Astrocyte (in vitro differentiated cells and primary cell): ENCODE results near the gene ANAPC16. TPM values are rescaled to one million over a fixed set of nuclear protein-coding genes. Genes with fewer than 3 reads are reported as not detected.
"Not testable (repeated sequence)": the region's sequence is repeated elsewhere in the genome, so short reads cannot be mapped to it uniquely, and the experiment has no call there.

ENCODE experiments used
- DNase-seq: peaks from one replicate; pipeline ENCODE4 v3.0.0-alpha.2; 2010; ENCODE audit warnings: low read depth
- FAIRE-seq: peaks from 2 replicates; lab custom pipeline; 2011; peaks lifted over from hg19 to GRCh38; lab: Jason Lieb, UNC
- H2AFZ ChIP-seq: 2 replicates; pipeline ENCODE4 v1.6.0; 2012; ENCODE audit warnings: low read depth, low read length, inconsistent platforms
- H3K27ac ChIP-seq: 2 replicates; pipeline ENCODE4 v1.5.1; 2011; ENCODE audit warnings: low read depth, low read length, inconsistent platforms
- H3K27me3 ChIP-seq: 2 replicates; pipeline ENCODE4 v1.6.0; 2011; ENCODE audit warnings: low read length, inconsistent platforms; ENCODE audit not compliant: insufficient read depth
- H3K36me3 ChIP-seq: 2 replicates; pipeline ENCODE4 v1.5.1; 2011; ENCODE audit warnings: low read length, inconsistent platforms; ENCODE audit not compliant: insufficient read depth
- H3K4me1 ChIP-seq: 2 replicates; pipeline ENCODE4 v1.5.1; 2011; ENCODE audit warnings: low read length, inconsistent platforms; ENCODE audit not compliant: insufficient read depth
- H3K4me2 ChIP-seq: 2 replicates; pipeline ENCODE4 v1.6.0; 2012; ENCODE audit warnings: low read length, inconsistent platforms
- H3K4me3 ChIP-seq: 2 replicates; pipeline ENCODE4 v1.5.1; 2011; ENCODE audit warnings: low read depth, mild to moderate bottlenecking, low read length, inconsistent platforms; ENCODE audit not compliant: insufficient read depth
- H3K79me2 ChIP-seq: 2 replicates; pipeline ENCODE4 v1.6.0; 2012; ENCODE audit warnings: mild to moderate bottlenecking, low read length, inconsistent platforms; ENCODE audit not compliant: insufficient read depth
- H3K9ac ChIP-seq: 2 replicates; pipeline ENCODE4 v1.6.0; 2012; ENCODE audit warnings: mild to moderate bottlenecking, low read length, inconsistent platforms
- H3K9me3 ChIP-seq: 2 replicates; pipeline ENCODE4 v1.5.1; 2012; ENCODE audit warnings: low read depth, mild to moderate bottlenecking, low read length, inconsistent platforms; ENCODE audit not compliant: insufficient read depth
- H4K20me1 ChIP-seq: 2 replicates; pipeline ENCODE4 v1.6.0; 2012; ENCODE audit warnings: low read length, inconsistent platforms; ENCODE audit not compliant: insufficient read depth
- H3K27ac Mint-ChIP-seq: one replicate; pipeline ENCODE4 v1.8.0; 2021; ENCODE audit warnings: mild to moderate bottlenecking, mixed read lengths; ENCODE audit not compliant: unreplicated experiment
- H3K27me3 Mint-ChIP-seq: one replicate; pipeline ENCODE4 v1.8.0; 2021; ENCODE audit warnings: low read depth, mixed read lengths; ENCODE audit not compliant: unreplicated experiment
- H3K36me3 Mint-ChIP-seq: one replicate; pipeline ENCODE4 v1.8.0; 2021; ENCODE audit warnings: low read depth, mixed read lengths; ENCODE audit not compliant: unreplicated experiment
- H3K4me1 Mint-ChIP-seq: one replicate; pipeline ENCODE4 v1.8.0; 2021; ENCODE audit warnings: low read depth, mixed read lengths; ENCODE audit not compliant: unreplicated experiment
- H3K4me3 Mint-ChIP-seq: one replicate; pipeline ENCODE4 v1.8.0; 2021; ENCODE audit warnings: mild to moderate bottlenecking, moderate library complexity, mixed read lengths; ENCODE audit not compliant: unreplicated experiment
- H3K9me3 Mint-ChIP-seq: one replicate; pipeline ENCODE4 v1.8.0; 2021; ENCODE audit warnings: mild to moderate bottlenecking, mixed read lengths; ENCODE audit not compliant: unreplicated experiment
- CTCF ChIP-seq: IDR thresholded peaks from 2 replicates; pipeline ENCODE4 v1.5.1; 2011; ENCODE audit warnings: low read depth, mild to moderate bottlenecking, inconsistent platforms, low read length, moderate library complexity; ENCODE audit not compliant: insufficient read depth
- EZH2 ChIP-seq: IDR thresholded peaks from 2 replicates; pipeline ENCODE4 v1.6.1; 2012; ENCODE audit warnings: mild to moderate bottlenecking, low read length, inconsistent platforms; ENCODE audit not compliant: insufficient read depth
- total RNA-seq: library from RNA; stranded (reverse); gene quantifications from 2 replicates; pipeline ENCODE4 v1.2.1, GENCODE V29; 2021

ANAPC16 gene
- total RNA-seq, 1 donor from 2014 or later = 47.3 TPM

- H3K9ac ChIP-seq = no peak overlapping the region
- H3K27me3 Mint-ChIP-seq = no peaks in the 10 kb centered on the region
- no peak overlapping the region for H3K4me2 ChIP-seq
- no peaks in the 10 kb centered on the region for H3K9me3 ChIP-seq
- no peak for DNase-seq
- no peaks in the 10 kb centered on the region for H3K36me3 Mint-ChIP-seq
- H3K4me1 Mint-ChIP-seq = peaks cover 17% of the 10 kb centered on the region
- no peaks in the 10 kb centered on the region for H3K4me1 ChIP-seq
- H3K27ac ChIP-seq = no peak overlapping the region
- H3K36me3 ChIP-seq = no peaks in the 10 kb centered on the region
- no peak for FAIRE-seq
- H3K4me3 Mint-ChIP-seq = no peak overlapping the region
- H4K20me1 ChIP-seq = peaks cover 3% of the 10 kb centered on the region
- H2AFZ ChIP-seq = no peak overlapping the region
- no peaks in the 10 kb centered on the region for H3K9me3 Mint-ChIP-seq
- H3K27me3 ChIP-seq = no peaks in the 10 kb centered on the region
- H3K27ac Mint-ChIP-seq = no peak overlapping the region
- no peak for TF ChIP-seq CTCF
- no peak for TF ChIP-seq EZH2
- H3K4me3 ChIP-seq = no peak overlapping the region
- peaks cover 15% of the 10 kb centered on the region for H3K79me2 ChIP-seq
Measured at GRCh38 chr10:72220637-72221036, 4.8 kb downstream of the ANAPC16 start.

GRCh38 chr10:72221278-72221677 is 5.5 kb downstream of the ANAPC16 start:
- H4K20me1 ChIP-seq = peaks cover 3% of the 10 kb centered on the region
- no peak overlapping the region for H3K4me3 ChIP-seq
- no peak overlapping the region for H3K27ac Mint-ChIP-seq
- FAIRE-seq (no peak), DNase-seq (no peak)
- H3K9me3 Mint-ChIP-seq = no peaks in the 10 kb centered on the region
- no peak overlapping the region for H3K4me2 ChIP-seq
- H3K36me3 ChIP-seq = no peaks in the 10 kb centered on the region
- no peak overlapping the region for H2AFZ ChIP-seq
- no peaks in the 10 kb centered on the region for H3K4me1 ChIP-seq
- no peaks in the 10 kb centered on the region for H3K36me3 Mint-ChIP-seq
- no peak overlapping the region for H3K9ac ChIP-seq
- H3K4me3 Mint-ChIP-seq = no peak overlapping the region
- no peaks in the 10 kb centered on the region for H3K27me3 Mint-ChIP-seq
- H3K27me3 ChIP-seq = no peaks in the 10 kb centered on the region
- no peaks in the 10 kb centered on the region for H3K9me3 ChIP-seq
- H3K4me1 Mint-ChIP-seq = peaks cover 17% of the 10 kb centered on the region
- H3K79me2 ChIP-seq = peaks cover 14% of the 10 kb centered on the region
- H3K27ac ChIP-seq = no peak overlapping the region
- TF ChIP-seq EZH2 = no peak
- TF ChIP-seq CTCF = no peak

GRCh38 chr10:72223743-72224101 is 7.9 kb downstream of the ANAPC16 start:
- Mint-ChIP-seq H3K4me3 (no peak overlapping the region), H3K36me3 (no peaks in the 10 kb centered on the region), H3K27me3 (no peaks in the 10 kb centered on the region), H3K4me1 (peaks cover 10% of the 10 kb centered on the region), H3K9me3 (no peaks in the 10 kb centered on the region), H3K27ac (no peak overlapping the region)
- Histone ChIP-seq H3K4me3 (no peak overlapping the region), H3K27ac (no peak overlapping the region), H2AFZ (no peak overlapping the region), H3K79me2 (peaks cover 7% of the 10 kb centered on the region), H3K4me1 (no peaks in the 10 kb centered on the region), H3K9ac (peak overlapping the region; percentile 2), H3K4me2 (no peak overlapping the region), H3K27me3 (no peaks in the 10 kb centered on the region), H4K20me1 (peaks cover 3% of the 10 kb centered on the region), H3K9me3 (no peaks in the 10 kb centered on the region), H3K36me3 (no peaks in the 10 kb centered on the region)
- TF ChIP-seq CTCF = no peak
- TF ChIP-seq EZH2 = no peak
- FAIRE-seq (no peak), DNase-seq (no peak)

GRCh38 chr10:72224191-72224590 is 8.4 kb downstream of the ANAPC16 start:
- not testable (repeated sequence) for H3K27ac Mint-ChIP-seq, H3K27ac ChIP-seq, H3K9ac ChIP-seq, H3K36me3 Mint-ChIP-seq, H2AFZ ChIP-seq, DNase-seq, H3K4me3 Mint-ChIP-seq, FAIRE-seq, H3K9me3 Mint-ChIP-seq, H3K4me3 ChIP-seq, H3K4me1 ChIP-seq, H3K4me2 ChIP-seq, H3K79me2 ChIP-seq, H3K27me3 Mint-ChIP-seq, H3K27me3 ChIP-seq, H3K9me3 ChIP-seq, H4K20me1 ChIP-seq, H3K36me3 ChIP-seq
- H3K4me1 Mint-ChIP-seq = peaks cover 10% of the 10 kb centered on the region
